ENCODE results near the gene DIPK1C. TPM values are rescaled to one million over a fixed set of nuclear protein-coding genes. Genes with fewer than 3 reads are reported as not detected.
"Not testable (repeated sequence)": the region's sequence is repeated elsewhere in the genome, so short reads cannot be mapped to it uniquely, and the experiment has no call there.

DIPK1C gene
- total RNA-seq = 1 to 10 TPM in 2 of 8 experiments, under 1 TPM in 5, not detected in 1; 0.09 to 4.3 (median 0.47) TPM

- Histone ChIP-seq H3K27ac (no peak within 1 kb of the TSS), H3K4me1 (replicated peaks in 1 of 2) (peaks cover 4 to 7% of the 10 kb centered on the region in 2 donors), H3K4me3 (peak within 1 kb of the TSS; percentile 36 to 46 (median 40))
- WGBS, 10 experiments = no CpG with 5 or more reads among the region's 76 CpGs
- ATAC-seq (replicated peaks in 6 of 8) = peak; percentile 52 to 74 (median 64)
- in situ Hi-C loops (cut with MboI; ENCODE audit: low pct_unique_long_range_greater_than_20kb in 2 of 9, low sequenced_read_pairs in 9 of 9, unreplicated experiment in 9 of 9) = no loop called here
Measured at GRCh38 chr18:74457043-74457724, at the start of gene DIPK1C. TSS of gene DIPK1C (minus strand) at chr18:74457308. CDS start at chr18:74457259, 49 bp downstream.

- peak in 2 of 8 experiments; percentile 53 to 86 for ATAC-seq (replicated peaks in 6 of 8)
Measured at GRCh38 chr18:74506448-74507084, 49.5 kb upstream of the DIPK1C start.

GRCh38 chr18:74505776-74506175 is 48.7 kb upstream of the DIPK1C start:
- in situ Hi-C loops (cut with MboI; ENCODE audit: low pct_unique_long_range_greater_than_20kb in 2 of 9, low sequenced_read_pairs in 9 of 9, unreplicated experiment in 9 of 9) = no loop called here
- H3K4me3 ChIP-seq = no peak overlapping the region
- no peak for ATAC-seq (replicated peaks in 6 of 8)
- WGBS, 10 experiments = 88 to 100% (median 99%) methylated on average over 1 to 15 of the region's 16 CpGs; no CpG with 5 or more reads in 2 of the 10 experiments
- H3K27ac ChIP-seq = no peak overlapping the region
- H3K4me1 ChIP-seq (replicated peaks in 1 of 2) = no peaks in the 10 kb centered on the region

More at GRCh38 chr18:74506448-74507084, 49.5 kb upstream of the DIPK1C start:
- 33 to 100% (median 57%) methylated on average over 1 to 8 of the region's 11 CpGs for WGBS, 10 experiments
- in situ Hi-C loops (cut with MboI; ENCODE audit: low pct_unique_long_range_greater_than_20kb in 2 of 9, low sequenced_read_pairs in 9 of 9, unreplicated experiment in 9 of 9) = no loop called here
- Histone ChIP-seq H3K4me1 (replicated peaks in 1 of 2) (no peaks in the 10 kb centered on the region), H3K4me3 (no peak overlapping the region), H3K27ac (no peak overlapping the region)

GRCh38 chr18:74503137-74503536 is 46.0 kb upstream of the DIPK1C start:
- no peak overlapping the region for H3K27ac ChIP-seq
- in situ Hi-C loops (cut with MboI; ENCODE audit: low pct_unique_long_range_greater_than_20kb in 2 of 9, low sequenced_read_pairs in 9 of 9, unreplicated experiment in 9 of 9) = no loop called here
- ATAC-seq (replicated peaks in 6 of 8) = no peak
- no peak overlapping the region for H3K4me3 ChIP-seq
- H3K4me1 ChIP-seq (replicated peaks in 1 of 2) = no peaks in the 10 kb centered on the region
- WGBS, 10 experiments = 43 to 100% (median 99%) methylated on average over 1 to 4 of the region's 4 CpGs

- 86 to 100% (median 91%) methylated on average over 2 to 4 of the region's 4 CpGs; no CpG with 5 or more reads in 3 of the 10 experiments for WGBS, 10 experiments
- H3K4me1 ChIP-seq (replicated peaks in 1 of 2) = peaks cover 0 to 6% of the 10 kb centered on the region in 2 donors
- no peak overlapping the region for H3K27ac ChIP-seq
- in situ Hi-C loops (cut with MboI; ENCODE audit: low pct_unique_long_range_greater_than_20kb in 2 of 9, low sequenced_read_pairs in 9 of 9, unreplicated experiment in 9 of 9) = no loop called here
- ATAC-seq (replicated peaks in 6 of 8) = no peak
- no peak overlapping the region for H3K4me3 ChIP-seq
Measured at GRCh38 chr18:74501386-74501785, 44.3 kb upstream of the DIPK1C start.

- in situ Hi-C loops (cut with MboI; ENCODE audit: low pct_unique_long_range_greater_than_20kb in 2 of 9, low sequenced_read_pairs in 9 of 9, unreplicated experiment in 9 of 9); ATAC-seq (replicated peaks in 6 of 8); H3K27ac ChIP-seq; H3K4me3 ChIP-seq; H3K4me1 ChIP-seq (replicated peaks in 1 of 2): not testable (repeated sequence)
- WGBS, 10 experiments = 58 to 100% (median 81%) methylated on average over 1 to 8 of the region's 8 CpGs; no CpG with 5 or more reads in 3 of the 10 experiments
Measured at GRCh38 chr18:74500774-74501173, 43.7 kb upstream of the DIPK1C start.

GRCh38 chr18:74500372-74500771 is 43.3 kb upstream of the DIPK1C start:
- ATAC-seq (replicated peaks in 6 of 8) = no peak
- 72 to 100% (median 84%) methylated on average over 2 to 6 of the region's 6 CpGs; no CpG with 5 or more reads in 1 of the 10 experiments for whole genome bisulfite sequencing, 10 experiments
- in situ Hi-C loops (cut with MboI; ENCODE audit: low pct_unique_long_range_greater_than_20kb in 2 of 9, low sequenced_read_pairs in 9 of 9, unreplicated experiment in 9 of 9) = no loop called here
- Histone ChIP-seq H3K4me3 (no peak overlapping the region), H3K27ac (no peak overlapping the region), H3K4me1 (replicated peaks in 1 of 2) (peaks cover 0 to 6% of the 10 kb centered on the region in 2 donors)

- WGBS, 10 experiments = 21 to 100% (median 55%) methylated on average over 1 to 9 of the region's 9 CpGs; no CpG with 5 or more reads in 1 of the 10 experiments
- ATAC-seq (replicated peaks in 6 of 8) = peak in 3 of 8 experiments; percentile 10 to 17 (median 15)
- H3K27ac ChIP-seq = no peak overlapping the region
Measured at GRCh38 chr18:74499633-74500032, 42.5 kb upstream of the DIPK1C start.

GRCh38 chr18:74498712-74499627 is 41.9 kb upstream of the DIPK1C start:
- in situ Hi-C loops (cut with MboI; ENCODE audit: low pct_unique_long_range_greater_than_20kb in 2 of 9, low sequenced_read_pairs in 9 of 9, unreplicated experiment in 9 of 9) = loop anchor here in 4 of 9 experiments (10.0 to 25.0 kb wide), 3 partner anchors 137 to 312 kb away; no protein-coding TSS in a partner anchor

More at GRCh38 chr18:74499633-74500032, 42.5 kb upstream of the DIPK1C start:
- H3K4me3 ChIP-seq = no peak overlapping the region
- in situ Hi-C loops (cut with MboI; ENCODE audit: low pct_unique_long_range_greater_than_20kb in 2 of 9, low sequenced_read_pairs in 9 of 9, unreplicated experiment in 9 of 9) = loop anchor here in 4 of 9 experiments (10.0 to 25.0 kb wide), 3 partner anchors 137 to 312 kb away; no protein-coding TSS in a partner anchor
- H3K4me1 ChIP-seq (replicated peaks in 1 of 2) = peaks cover 0 to 6% of the 10 kb centered on the region in 2 donors

GRCh38 chr18:74497778-74498177 is 40.7 kb upstream of the DIPK1C start:
- ATAC-seq (replicated peaks in 6 of 8) = no peak

More at GRCh38 chr18:74498712-74499627, 41.9 kb upstream of the DIPK1C start:
- Histone ChIP-seq H3K4me3 (no peak overlapping the region), H3K4me1 (replicated peaks in 1 of 2) (peaks cover 0 to 6% of the 10 kb centered on the region in 2 donors), H3K27ac (no peak overlapping the region)
- ATAC-seq (replicated peaks in 6 of 8) = no peak
- 0 to 86% (median 70%) methylated on average over 1 to 11 of the region's 14 CpGs; no CpG with 5 or more reads in 1 of the 10 experiments for WGBS, 10 experiments

GRCh38 chr18:74497324-74497676 is 40.2 kb upstream of the DIPK1C start:
- WGBS, 10 experiments = 64 to 100% (median 84%) methylated on average over 1 to 6 of the region's 8 CpGs; no CpG with 5 or more reads in 2 of the 10 experiments
- Histone ChIP-seq H3K4me3 (peak overlapping the region; percentile 64 to 81 (median 74)), H3K4me1 (replicated peaks in 1 of 2) (peaks cover 0 to 6% of the 10 kb centered on the region in 2 donors), H3K27ac (peak overlapping the region; percentile 91 to 96)
- in situ Hi-C loops (cut with MboI; ENCODE audit: low pct_unique_long_range_greater_than_20kb in 2 of 9, low sequenced_read_pairs in 9 of 9, unreplicated experiment in 9 of 9) = loop anchor here in 4 of 9 experiments (10.0 to 25.0 kb wide), 3 partner anchors 135 to 310 kb away; no protein-coding TSS in a partner anchor
- ATAC-seq (replicated peaks in 6 of 8) = no peak

More at GRCh38 chr18:74497778-74498177, 40.7 kb upstream of the DIPK1C start:
- Histone ChIP-seq H3K4me3 (no peak overlapping the region), H3K27ac (no peak overlapping the region), H3K4me1 (replicated peaks in 1 of 2) (peaks cover 0 to 6% of the 10 kb centered on the region in 2 donors)
- in situ Hi-C loops (cut with MboI; ENCODE audit: low pct_unique_long_range_greater_than_20kb in 2 of 9, low sequenced_read_pairs in 9 of 9, unreplicated experiment in 9 of 9) = loop anchor here in 4 of 9 experiments (10.0 to 25.0 kb wide), 3 partner anchors 135 to 310 kb away; no protein-coding TSS in a partner anchor
- WGBS, 10 experiments = 46 to 100% (median 87%) methylated on average over 1 to 2 of the region's 3 CpGs; no CpG with 5 or more reads in 2 of the 10 experiments

Measured in motor neuron (in vitro differentiated cells).